Measurements from ENCODE around the gene DBT.

The DBT gene

DNA sequence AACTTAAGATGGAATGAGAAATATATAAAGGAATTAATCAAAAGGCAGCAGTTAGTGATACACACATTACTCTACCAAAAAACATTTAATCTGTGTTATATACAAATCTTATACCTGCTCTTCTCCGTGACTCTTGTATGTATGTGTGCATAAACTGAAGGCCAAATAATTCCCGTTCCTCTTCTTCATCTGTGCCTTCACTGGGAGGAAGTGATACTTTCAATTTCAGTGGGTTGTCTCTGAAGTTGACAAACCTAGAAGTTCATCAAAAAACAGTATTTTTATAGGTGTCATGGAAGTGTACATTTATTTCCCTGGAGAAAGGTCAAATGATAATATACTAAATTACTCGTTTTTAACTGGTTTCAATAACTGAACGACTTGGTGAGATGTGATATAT is 97.4 kb downstream of the DBT start:
- no peak for TF ChIP-seq ZFX (IDR thresholded peaks at IDR 0.05)
- TF ChIP-seq, protein P1, sequence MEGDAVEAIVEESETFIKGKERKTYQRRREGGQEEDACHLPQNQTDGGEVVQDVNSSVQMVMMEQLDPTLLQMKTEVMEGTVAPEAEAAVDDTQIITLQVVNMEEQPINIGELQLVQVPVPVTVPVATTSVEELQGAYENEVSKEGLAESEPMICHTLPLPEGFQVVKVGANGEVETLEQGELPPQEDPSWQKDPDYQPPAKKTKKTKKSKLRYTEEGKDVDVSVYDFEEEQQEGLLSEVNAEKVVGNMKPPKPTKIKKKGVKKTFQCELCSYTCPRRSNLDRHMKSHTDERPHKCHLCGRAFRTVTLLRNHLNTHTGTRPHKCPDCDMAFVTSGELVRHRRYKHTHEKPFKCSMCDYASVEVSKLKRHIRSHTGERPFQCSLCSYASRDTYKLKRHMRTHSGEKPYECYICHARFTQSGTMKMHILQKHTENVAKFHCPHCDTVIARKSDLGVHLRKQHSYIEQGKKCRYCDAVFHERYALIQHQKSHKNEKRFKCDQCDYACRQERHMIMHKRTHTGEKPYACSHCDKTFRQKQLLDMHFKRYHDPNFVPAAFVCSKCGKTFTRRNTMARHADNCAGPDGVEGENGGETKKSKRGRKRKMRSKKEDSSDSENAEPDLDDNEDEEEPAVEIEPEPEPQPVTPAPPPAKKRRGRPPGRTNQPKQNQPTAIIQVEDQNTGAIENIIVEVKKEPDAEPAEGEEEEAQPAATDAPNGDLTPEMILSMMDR (conservative IDR thresholded peaks at IDR 0.05): no peak
- no peak overlapping the region for H3K27ac ChIP-seq

DNA sequence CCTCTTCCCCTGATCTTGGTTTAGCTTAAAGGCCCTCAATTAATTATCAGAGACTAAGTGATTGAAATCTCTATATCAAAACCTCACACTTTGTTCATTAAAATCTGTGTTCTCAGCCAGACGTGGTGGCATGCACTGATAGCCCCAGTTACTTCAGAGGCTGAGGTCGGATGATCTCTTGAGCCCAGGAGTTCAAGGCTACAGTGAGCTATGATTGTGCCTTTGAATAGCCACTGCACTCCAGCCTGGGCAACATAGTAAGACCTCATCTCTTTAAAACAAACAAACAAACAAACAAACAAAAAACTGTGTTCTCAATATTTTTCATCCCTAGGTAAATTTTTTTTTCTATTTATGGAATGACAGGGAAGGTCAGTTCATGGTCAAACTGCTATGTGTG is 98.0 kb downstream of the DBT start:
- H3K27ac ChIP-seq: no peak overlapping the region
- no peak for TF ChIP-seq ZFX (IDR thresholded peaks at IDR 0.05)
- TF ChIP-seq, protein P1 (conservative IDR thresholded peaks at IDR 0.05): no peak

DNA sequence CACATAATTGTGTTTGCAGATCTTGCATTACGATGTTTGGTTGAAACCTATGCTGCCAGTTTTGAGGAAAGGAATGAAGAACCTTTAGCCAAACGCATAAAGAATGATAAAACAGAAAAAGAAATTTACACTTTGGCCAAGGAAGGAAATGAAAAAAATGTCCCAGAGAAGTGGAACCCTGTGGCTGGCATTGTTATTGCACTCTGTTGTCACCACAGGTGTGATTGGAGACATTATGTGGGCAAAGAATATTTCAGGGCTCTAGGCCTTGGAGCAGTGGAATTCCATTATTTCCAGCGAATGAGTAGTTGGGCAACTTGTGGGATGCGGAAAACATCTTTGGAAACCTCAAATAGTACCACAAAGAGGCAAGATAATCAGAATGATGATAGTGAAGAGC is 101.8 kb downstream of the DBT start:
- no peak for TF ChIP-seq ZFX (IDR thresholded peaks at IDR 0.05)
- TF ChIP-seq, protein P1 (conservative IDR thresholded peaks at IDR 0.05): no peak; the same call in 1 of the 2 replicates
- H3K27ac ChIP-seq: no peak overlapping the region

DNA sequence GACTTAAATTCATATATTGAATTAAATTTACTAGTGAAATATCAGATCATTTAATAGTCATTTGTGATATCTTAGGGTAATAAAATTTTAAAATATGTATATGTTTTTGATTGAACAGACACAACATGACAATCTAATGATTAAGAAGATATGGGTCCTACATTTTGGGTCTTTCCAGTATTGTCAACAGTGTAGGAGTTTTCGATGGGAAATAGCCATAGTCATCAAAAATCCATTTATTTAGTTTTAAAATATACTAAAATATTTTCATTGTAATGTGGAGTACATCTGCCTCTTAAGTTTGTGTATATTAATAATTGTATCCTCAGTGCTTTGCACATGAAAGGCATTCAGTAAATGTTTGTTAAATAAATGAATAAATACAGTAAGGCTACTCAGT is 102.7 kb downstream of the DBT start:
- no peak for TF ChIP-seq ZFX (IDR thresholded peaks at IDR 0.05)
- H3K27ac ChIP-seq: no peak overlapping the region

DNA sequence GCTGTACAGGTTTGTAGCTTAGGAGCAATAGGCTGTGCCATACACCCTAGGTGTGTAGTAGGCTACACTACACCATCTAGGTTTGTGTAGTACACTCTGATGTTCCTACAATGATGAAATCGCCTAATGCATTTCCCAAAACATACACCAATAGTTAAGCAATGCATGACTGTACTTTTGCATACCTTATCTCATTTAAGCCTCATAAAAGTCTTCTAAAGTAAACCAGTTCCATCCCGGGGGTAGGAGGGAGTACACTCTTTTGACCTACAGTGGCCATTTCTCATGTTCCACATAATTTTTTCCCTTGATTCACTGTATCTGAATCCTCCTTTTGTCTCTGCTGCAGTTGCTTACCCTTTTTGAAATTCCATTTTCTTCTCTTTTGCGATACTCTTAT is 104.5 kb downstream of the DBT start:
- no peak for TF ChIP-seq ZFX (IDR thresholded peaks at IDR 0.05)
- no peak overlapping the region for H3K27ac ChIP-seq

DNA sequence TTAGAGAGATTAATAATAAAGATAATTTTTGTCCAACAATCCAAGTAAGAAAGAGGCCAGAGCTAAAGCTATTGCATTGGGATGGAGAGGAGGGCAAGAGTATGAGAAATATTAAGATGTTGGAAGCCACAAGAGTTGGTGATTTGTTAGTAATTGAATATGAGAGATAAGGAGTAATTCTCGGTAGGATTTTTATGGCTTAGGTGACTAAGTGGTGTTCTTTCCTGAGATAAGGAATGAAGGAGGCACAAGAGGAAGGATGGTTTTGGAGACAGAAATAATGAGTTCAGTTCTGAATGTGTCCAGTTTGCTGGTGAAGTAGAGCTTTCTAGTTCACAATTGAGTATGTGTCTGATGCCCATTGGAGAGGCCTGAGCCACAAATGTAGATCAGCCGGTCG is 107.3 kb downstream of the DBT start:
- H3K27ac ChIP-seq: no peak overlapping the region
- no peak for TF ChIP-seq ZFX (IDR thresholded peaks at IDR 0.05)
- TF ChIP-seq, protein P1 (conservative IDR thresholded peaks at IDR 0.05): no peak

DNA sequence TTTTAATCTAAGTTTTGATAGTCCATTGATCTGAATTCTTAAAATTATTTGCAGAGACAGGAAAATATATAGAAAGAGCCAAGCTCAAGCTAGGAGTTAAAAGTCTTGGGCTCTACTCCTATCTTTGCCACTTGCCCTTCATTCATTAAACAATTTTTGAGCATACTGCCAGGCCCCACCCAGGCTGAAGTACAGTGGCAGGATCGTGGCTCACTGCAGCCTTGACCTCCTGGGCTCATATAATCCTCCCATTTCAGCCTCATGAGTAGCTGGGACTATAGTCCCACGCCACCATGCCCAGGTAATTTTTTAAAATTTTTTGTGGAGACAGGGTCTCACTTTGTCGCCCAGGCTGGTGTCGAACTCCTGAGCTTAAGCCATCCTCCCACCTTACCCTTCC is 108.4 kb downstream of the DBT start:
- TF ChIP-seq, protein P1 (conservative IDR thresholded peaks at IDR 0.05): no peak
- TF ChIP-seq ZFX (IDR thresholded peaks at IDR 0.05): no peak
- H3K27ac ChIP-seq: no peak overlapping the region

DNA sequence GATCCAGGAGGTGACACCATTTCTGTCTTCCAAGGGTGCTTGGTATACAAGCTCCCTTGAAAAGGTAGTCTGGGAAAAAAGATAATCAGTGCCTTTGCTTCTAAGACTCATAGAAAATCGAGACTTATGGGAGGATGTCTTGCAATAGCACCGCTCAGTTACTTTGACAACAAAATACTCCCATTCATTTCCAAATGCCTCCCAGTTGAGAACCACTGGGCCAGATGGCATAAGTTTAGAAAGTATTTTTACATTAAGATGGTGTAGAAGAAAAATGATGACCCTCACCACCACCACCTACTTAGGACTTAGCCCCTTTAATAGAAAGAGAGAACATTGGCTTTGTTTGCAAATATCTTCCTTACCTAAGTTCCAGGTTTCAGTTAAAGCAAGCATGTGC is 112.0 kb downstream of the DBT start:
- H3K27ac ChIP-seq: no peak overlapping the region
- TF ChIP-seq ZFX (IDR thresholded peaks at IDR 0.05): no peak
- TF ChIP-seq, protein P1 (conservative IDR thresholded peaks at IDR 0.05): no peak
